Globus pallidus (tissue), 1 donor: Measurements from ENCODE around the gene EIF4ENIF1.
"Not testable (repeated sequence)": the region's sequence is repeated elsewhere in the genome, so short reads cannot be mapped to it uniquely, and the experiment has no call there.

Experiments used
- DNase-seq: peaks from one replicate; pipeline ENCODE4 v3.0.0-alpha.2; 2015; ENCODE audit warnings: low spot score

EIF4ENIF1 gene

DNA sequence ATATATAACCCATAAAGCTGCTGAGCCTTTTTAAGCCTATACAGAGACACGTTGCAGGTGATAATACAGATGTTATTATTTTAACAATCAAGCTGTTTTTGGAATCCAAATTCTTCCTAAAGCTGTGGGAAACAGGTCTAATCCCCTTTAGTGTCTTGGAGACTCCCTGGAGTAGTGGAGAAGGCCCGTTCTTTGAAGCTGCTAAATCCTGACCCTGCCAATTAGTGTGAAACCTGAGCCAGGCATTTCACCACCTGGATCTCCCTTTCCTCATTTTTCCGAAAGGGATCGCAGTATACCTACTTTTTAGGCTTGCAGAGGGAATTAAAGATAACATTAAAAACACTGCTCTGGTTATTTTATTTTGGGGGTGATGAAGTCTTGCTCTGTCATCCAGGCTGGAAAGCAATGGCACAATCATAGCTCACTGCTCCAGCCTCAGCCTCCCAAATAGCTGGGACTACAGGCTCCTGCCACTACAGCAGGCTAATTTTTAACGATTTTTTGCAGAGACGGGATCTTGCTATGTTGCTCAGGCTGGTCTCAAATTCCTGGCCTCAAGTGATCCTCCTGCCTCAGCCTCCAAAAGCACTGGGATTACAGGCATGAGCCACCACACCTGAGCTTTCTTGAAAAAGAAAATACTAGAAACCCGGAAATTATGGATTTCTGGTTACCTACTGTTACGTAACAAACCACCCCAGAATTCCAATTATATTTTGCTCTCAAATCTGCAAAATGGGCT, 1.7 kb upstream of the EIF4ENIF1 start:
- no peak for DNase-seq

DNA sequence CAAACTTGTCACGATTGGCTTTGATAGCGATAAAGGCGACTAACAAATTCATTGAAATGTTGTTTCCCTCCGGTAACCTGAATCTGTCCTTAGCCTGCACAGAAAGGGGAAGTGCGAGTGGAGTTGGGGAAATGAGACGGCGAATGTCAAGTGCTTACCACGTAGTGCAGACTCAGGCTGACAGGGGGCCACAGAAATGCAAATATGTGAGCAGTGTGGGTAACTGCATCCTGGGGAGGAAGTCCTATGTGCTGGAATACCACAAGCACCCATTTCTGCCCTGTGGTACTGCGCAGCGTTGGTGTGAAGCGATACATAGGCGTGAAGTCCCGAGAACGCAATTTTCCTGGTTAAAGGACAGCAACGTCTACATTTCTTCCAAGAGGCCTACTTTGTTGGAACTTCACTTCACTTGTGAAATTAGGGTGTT, 869 bp upstream of the EIF4ENIF1 start:
- DNase-seq = peak; percentile 60

DNA sequence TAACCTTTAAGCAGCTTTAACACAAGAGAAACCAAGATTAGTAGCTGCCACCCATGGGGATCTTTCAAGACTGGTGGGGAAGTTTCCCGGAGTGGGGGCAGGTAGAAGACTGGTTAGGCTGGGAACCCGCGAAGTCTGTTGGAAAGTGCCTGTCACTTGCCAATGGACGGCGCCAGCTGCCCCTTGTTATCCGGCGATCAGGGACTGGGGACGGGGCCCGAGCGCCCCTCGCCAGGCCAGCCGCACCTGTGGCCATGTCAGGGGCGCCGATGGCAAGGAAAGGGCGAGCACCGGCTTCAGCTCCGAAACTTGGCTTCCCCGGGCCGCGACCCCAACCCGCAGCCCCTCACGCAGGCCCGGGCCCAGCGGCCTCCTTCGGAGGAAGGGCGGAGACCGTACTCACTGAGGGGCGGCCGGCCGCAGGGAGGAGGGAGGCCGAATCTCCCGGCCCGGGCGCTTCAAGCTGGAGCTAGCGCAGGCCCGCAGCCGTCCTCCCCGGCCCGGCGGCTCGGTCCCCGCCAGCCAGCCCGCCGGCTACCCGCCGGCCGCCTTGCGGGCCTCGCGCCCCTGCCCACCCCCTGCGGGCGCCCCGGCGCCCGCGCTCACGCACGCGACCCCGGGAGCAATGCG, 539 bp downstream of the EIF4ENIF1 start:
- peak; percentile 2 for DNase-seq

DNA sequence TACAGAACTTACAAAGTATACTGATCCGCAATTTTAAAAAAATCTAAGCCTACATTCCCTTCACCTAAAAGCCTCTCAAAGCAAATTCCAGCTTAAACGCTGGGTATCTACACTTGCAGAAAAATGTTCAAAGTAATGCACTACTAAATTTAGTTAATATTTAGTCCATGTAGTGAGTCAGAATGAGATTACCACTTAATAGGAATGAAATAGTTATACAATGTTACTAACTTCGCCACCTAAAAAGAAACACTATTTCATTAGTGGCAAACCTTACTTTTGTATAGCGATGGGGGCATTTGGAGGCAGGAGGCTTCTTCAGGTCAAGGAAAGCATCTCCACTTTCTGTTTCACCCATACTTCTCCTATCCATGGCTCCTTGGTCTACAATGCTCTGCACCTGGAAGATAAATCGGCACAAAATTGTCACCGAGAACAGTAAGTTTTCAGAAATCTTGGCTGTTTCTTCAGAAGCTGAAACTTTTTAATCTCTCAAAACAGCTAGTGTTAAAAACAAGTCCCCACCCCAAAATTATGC, 1.2 kb downstream of the EIF4ENIF1 start:
- no peak for DNase-seq

DNA sequence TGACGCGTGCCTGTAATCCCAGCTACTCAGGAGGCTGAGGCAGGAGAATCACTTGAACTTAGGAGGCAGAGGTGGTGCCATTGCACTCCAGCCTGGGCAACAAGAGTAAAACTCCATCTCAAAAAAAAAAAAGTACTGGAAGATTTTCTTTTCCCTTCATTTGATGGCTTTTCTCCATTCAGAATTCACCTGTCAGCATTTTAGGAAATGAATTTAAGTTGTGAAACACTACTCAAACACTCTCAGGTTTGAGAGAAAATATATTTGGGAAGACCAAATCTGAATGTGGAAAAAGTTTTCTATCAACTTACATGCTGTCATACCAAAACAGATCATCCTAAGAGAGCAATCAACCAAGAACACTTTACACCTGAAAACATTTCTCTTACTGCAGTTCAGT, 2.7 kb downstream of the EIF4ENIF1 start:
- DNase-seq = no peak

DNA sequence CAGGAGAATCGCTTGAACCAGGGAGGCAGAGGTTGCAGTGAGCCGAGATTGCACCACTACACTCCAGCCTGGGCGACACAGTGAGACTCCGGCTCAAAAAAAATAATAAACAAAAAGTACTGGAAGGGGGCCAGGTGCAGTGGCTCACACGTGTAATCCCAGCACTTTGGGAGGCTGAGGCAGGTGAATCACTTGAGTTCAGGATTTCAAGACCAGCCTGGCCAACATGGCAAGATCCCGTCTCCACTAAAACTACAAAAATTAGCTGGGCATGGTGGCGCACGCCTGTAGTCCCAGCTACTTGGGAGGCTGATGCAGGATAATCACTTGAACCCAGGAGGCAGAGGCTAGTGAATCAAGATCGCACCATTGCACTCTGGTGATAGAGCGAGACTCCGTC, 3.3 kb downstream of the EIF4ENIF1 start:
- DNase-seq = not testable (repeated sequence)

DNA sequence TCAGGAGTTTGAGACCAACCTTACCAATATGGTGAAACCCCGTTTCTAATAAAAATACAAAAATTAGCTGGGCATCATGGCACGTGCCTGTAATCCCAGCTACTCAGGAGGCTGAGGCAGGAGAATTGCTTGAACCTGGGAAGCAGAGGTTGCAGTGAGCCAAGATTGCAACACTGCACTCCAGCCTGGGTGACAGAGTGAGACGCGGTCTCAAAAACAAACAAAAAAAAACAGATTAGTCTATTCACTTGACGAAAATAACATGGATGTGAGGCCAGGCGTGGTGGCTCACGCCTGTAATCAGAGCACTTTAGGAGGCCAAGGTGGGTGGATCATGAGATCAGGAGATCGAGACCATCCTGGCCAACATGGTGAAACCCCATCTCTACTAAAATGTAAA, 7.2 kb downstream of the EIF4ENIF1 start:
- DNase-seq = not testable (repeated sequence)

DNA sequence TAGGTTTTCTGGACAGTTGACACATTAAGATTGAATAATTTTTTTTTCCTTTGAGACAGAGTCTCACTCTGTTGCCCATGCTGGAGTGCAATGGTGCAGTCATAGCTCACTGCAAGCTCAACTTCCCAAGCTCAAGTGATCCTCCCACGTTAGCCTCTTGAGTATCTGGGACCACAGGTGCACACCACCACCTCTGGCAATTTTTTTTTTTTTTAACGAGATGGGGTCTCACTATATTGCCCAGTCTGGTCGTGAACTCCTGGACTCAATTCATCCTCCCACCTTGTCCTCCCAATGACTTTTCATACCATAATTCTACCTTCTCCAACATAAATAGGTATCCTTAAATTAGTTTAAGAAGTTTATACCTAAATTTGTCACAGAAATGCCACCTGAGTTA, 8.5 kb downstream of the EIF4ENIF1 start:
- DNase-seq = no peak

DNA sequence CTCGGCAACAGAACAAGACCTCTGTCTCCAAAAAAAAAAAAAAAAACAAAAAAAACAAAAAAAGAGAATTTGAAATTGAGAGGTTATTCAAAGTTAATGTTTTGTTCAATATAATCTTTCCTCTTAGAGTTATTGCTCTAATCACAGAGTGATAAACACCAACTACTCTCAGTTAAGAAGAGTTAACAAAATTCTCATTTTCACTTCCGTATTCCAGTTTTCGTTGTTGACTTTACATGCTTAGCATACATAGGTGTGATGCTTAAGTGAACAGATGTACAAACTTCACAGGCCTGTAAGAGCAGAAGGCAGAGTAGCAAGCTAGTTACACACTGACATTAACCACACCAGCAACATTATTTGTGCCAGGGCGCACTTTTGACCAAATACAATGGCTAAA, 12.3 kb downstream of the EIF4ENIF1 start:
- no peak for DNase-seq

DNA sequence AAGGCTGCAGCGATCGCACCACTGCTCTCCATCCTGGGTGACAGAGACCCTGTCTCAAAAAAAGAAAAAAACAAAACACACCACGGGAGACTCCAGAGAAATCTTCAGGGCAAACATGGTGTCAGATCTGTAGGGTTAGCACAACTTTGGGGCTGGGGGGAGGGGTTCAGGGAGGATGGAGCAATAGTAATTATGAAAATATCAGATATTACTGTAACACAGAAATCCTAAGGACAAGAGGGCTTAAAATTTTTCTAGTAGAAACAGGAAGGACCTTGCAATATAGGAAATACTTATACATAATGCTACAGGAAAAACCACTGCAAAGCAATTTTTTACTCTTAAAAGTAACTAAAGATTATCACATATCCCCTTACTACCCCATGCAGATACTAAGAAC, 13.8 kb downstream of the EIF4ENIF1 start:
- DNase-seq = no peak

DNA sequence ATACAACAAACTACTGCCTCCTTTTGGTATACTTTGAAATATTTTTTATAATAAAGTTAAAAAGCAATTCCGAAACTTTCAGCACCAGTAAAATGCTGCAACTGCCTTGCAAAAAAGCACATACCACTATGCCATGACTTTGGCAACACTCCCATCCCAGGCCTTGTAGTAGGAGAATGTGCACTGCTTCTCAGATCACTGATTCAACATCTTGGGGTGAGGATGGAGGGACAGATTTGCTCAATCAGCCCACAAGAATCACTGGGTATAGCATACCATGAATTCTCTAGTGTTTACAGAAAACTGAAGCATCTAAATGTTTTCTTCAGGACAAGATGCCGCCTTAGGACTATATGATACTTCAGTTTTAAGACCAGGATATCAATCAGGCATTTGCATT, 14.9 kb downstream of the EIF4ENIF1 start:
- DNase-seq = no peak

DNA sequence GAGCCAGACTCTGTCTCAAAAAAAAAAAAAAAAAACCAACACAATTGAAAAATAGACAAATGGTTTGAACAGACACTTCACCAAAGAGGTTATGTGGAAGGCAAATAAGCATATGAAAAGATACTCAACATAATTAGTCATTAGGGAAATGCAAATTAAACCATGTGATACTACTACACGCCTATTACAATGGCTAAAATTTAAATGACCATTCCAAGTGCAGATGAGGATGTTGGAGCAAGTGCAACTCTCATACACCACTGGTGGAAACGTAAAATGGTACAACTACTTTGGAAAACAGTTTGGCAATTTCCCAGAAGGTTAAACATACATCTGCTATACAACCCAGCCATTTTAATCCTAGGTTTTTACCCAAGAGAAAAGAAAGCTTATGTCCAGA, 24.3 kb downstream of the EIF4ENIF1 start:
- no peak for DNase-seq

DNA sequence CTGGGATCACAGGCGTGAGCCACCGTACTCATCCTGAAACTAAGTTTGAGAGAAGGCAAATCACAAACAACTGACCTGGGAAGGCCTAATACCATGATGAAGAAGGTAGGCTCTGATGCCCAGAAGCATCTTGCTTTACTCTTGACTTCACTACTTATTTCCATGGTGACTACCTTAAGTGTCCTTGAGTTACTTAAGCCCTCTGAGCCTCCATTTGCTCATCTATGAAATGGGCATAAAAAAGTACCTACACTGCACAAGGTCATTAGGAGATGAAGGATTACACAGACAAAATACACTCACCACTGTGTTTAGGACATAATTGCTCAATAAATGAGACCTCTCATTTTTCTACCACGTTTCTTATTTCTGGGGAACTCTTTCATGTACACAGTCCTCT, 27.9 kb downstream of the EIF4ENIF1 start:
- DNase-seq = no peak

DNA sequence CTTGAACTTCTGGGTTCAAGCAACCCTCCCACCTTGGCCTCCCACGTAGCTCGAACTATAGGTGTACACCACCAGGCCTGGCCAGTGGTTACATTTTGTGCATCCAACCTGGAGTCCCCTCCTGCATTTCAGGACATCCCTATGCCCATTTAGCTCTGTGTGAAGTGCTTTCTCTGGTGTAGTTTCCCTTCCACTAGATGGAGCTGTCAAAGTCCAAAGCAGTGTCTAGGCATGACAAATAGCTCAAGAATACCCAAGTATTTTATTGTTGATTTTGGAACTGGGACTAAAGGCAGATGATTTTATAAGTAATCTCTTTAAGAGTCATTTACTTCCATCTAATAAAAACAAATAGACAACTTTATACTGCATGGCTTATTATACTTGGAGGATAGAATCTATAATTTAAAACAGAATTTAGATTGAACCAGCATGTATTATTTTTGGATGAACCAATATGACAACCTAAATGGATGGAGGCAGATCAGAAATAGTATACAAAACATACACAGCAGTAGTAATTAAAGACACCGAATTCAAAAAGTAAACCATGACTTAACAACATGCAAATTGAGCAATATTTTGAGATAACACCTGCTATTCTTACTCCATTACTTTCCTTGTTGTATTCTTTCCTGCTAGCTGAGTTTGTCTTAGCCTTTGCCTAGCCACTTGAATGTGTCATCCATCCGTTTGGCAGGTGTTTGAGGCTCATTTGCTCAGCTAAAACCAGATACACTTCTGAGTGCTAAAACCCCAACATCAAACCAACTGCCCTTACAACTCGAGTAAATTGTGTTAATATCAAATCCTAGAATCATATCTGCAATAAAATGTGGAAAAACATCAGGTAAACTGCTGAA, 37.7 kb downstream of the EIF4ENIF1 start:
- no peak for DNase-seq

DNA sequence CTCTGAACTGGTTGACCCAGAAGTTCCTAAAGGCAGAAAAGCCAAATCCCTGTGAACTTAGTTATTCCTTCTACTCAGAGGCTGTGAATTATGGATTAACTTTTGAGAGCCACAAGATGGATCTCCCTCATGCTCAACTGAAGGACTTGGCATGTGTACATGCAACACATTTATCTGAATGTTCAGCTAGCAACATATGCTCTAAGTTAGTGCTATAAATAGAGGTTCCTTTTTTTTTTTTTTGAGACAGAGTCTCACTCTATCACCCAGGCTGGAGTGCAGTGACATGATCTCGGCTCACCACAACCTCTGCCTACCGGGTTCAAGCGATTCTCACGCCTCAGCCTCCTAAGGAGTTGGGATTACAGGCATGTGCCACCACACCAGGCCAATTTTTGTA, 40.1 kb downstream of the EIF4ENIF1 start:
- no peak for DNase-seq

DNA sequence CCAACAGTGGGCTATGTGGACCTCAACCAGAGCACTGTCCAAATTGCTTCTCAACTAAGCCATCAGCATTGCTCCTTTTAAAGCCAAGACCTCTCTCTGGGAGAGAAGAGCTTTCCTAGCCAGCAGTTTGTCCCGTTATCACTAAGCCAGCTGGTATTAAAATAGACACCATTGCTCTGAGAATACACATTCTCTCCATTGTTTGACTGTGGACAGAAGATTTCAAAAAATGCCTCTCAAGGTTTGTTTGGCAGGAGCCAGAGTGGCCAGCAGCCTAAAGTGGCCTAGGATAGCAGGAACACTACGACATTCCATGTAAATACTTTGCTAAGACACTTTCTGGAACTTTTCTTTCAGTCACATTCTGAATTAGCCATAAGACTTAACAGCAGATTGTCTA, 41.3 kb downstream of the EIF4ENIF1 start:
- no peak for DNase-seq

DNA sequence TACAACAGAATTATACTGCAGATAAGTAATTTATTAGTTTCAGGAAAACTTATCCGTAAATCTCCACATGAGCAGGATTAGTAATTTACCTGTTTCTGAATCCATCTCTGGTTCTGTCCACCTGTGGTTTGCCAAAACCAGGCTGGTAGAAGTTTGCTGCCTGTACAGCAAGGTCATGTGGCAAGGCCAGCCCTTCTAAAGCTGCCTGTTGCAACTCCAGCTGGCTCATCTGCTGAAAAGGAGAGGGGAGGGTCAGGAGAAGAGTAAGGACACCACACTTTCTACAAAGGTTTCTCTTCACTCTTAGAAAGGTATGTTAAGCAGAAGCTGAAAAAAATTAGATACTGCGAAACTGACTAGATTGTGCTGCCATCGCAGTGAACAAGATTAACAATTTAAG, 42.3 kb downstream of the EIF4ENIF1 start:
- DNase-seq = no peak

DNA sequence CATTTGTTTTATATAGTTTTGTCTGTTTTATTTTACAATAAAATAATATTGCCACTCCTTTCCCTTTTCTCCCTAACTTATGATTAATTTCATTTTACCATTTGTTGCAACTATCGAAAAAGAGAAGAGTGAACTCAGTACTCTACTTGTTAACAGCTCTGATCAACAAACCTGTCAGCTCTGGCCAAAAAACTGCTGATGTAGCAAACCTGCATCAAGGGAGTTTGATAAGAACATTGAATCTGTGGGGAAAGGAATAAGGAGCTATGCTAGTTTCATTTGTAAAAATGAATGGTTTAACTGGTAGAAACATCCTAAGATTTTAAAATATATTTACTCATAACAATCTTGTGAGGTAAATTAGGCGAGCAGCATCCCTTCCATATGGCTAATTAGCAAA, 42.9 kb downstream of the EIF4ENIF1 start:
- no peak for DNase-seq

DNA sequence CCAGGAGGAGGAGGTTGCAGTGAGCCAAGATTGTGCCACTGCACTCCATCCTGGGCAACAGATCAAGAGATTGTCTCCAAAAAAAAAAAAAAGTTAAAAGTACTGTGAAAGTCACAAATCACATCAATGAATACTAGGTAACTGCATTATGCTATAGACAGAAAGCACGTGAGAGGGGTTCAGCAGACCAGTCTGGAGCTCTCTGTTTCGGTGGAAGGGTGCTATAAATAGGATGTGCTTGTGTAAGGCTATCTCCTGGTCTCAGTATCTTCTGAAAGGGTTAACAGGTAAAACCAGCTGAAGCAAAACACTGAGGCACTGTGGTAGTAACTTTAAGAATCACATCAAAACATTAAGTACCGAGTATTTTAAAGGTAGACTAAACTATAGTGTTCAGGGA, 43.4 kb downstream of the EIF4ENIF1 start:
- DNase-seq = no peak

DNA sequence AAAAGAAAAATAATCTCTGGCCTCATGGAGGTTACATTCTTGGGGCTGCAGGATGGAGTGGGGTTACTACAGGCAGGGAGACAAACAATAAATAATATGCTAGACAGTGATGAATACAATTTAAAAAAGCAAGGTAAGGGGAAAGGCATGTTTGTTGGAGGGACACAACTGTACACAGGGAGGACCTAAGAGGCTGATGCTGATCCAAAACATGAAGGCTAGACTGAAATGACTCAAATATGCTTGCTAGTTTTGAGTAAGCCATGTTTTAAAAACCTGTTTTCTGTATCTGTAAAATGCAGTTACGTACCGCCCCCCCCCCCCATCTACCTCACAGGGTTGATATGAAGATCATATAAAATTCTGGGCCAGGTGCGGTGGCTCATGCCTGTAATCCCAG, 44.0 kb downstream of the EIF4ENIF1 start:
- no peak for DNase-seq

DNA sequence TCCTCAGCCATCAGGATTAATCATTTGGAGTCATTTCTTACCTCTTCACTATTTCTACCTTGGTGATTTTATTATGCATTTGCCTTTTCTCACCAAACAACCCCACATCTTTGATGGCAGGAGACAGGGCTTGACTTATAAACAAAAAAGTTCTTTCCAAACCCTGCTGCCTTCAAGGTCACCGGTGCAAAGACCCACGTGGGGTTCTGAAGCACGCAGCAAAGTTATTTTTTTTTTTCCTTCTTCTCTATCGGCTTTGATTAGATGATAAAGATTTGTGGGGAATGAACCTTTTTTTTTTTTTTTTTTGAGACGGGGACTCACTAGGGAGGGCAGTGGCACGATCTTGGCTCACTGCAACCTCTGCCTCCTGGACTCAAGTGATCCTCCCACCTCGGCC, 46.1 kb downstream of the EIF4ENIF1 start:
- no peak for DNase-seq

DNA sequence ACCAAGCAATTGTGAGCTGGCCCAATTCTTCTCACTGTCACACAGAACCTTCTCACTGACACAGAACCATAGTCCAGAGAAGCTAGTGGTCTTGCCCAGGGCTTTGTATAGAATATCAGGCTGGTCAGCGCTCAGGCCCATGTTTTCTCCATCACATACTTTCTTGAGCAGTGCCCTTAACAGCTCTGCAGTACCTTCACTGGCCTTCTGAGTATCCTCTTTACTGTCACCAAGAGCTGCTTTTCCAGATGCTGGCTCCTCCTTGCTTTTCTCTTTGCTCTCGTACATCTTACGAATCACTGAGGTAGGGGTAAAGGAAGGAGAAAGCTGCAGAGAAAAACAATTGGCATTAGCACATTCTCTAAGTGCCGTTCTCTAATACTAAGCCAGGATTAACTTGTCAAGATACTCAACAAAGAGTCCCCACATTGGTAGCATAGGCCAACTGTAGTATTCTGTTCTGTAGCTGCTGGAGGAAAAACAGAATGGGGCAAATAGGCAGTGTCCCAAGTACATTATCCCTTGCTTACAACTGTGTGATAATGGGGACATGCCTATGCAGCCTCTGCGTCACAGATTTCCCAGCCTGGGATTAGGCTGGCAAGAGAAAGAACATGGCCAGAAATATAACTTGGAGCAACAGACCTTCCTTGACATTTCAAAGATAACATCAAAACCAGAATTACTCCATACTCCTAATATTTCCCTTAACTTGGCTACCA, 46.7 kb downstream of the EIF4ENIF1 start:
- DNase-seq = no peak
